Neural cell (in vitro differentiated cells): ENCODE measurements around the gene TMEM184B. TPM values are rescaled to one million over a fixed set of nuclear protein-coding genes. Genes with fewer than 3 reads are reported as not detected.

ENCODE experiments used
- H2AFZ ChIP-seq: fragments of 200-600, 300-800 bp; sonication (generic), shearing (Covaris generic); 2 replicates; pipeline ENCODE4 v1.6.0; 2014; ENCODE audit warnings: low read depth, mild to moderate bottlenecking, antibody characterized with exemption, low read length, moderate library complexity
- H3F3A ChIP-seq: fragments of 200-600 bp; shearing (Covaris generic); 2 replicates; pipeline ENCODE4 v1.6.1; 2016; ENCODE audit warnings: mild to moderate bottlenecking, moderate library complexity, mixed read lengths, antibody characterized with exemption, low read length; ENCODE audit not compliant: insufficient read depth, poor library complexity, severe bottlenecking
- H3K27ac ChIP-seq: fragments of 200-600, 300-800 bp; sonication (generic), shearing (Covaris generic); 2 replicates; pipeline ENCODE4 v1.5.1; 2014; ENCODE audit warnings: mild to moderate bottlenecking, low read length, moderate library complexity
- H3K27me3 ChIP-seq: fragments of 300-800, 200-600 bp; sonication (generic), shearing (Covaris generic); 2 replicates; pipeline ENCODE4 v1.6.0; 2014; ENCODE audit warnings: mild to moderate bottlenecking, low read depth, low read length, moderate library complexity; ENCODE audit not compliant: insufficient read depth
- H3K36me3 ChIP-seq: fragments of 300-800, 200-600 bp; sonication (generic), shearing (Covaris generic); 2 replicates; pipeline ENCODE4 v1.5.1; 2014; ENCODE audit warnings: mild to moderate bottlenecking, antibody characterized with exemption, low read length, moderate library complexity; ENCODE audit not compliant: insufficient read depth
- H3K4me2 ChIP-seq: fragments of 300-800, 200-600 bp; sonication (generic), shearing (Covaris generic); 2 replicates; pipeline ENCODE4 v1.6.0; 2014; ENCODE audit warnings: mild to moderate bottlenecking, low read length
- H3K4me3 ChIP-seq: fragments of 300-800, 200-600 bp; sonication (generic), shearing (Covaris generic); 2 replicates; pipeline ENCODE4 v1.5.1; 2014; ENCODE audit warnings: mild to moderate bottlenecking, low read length, moderate library complexity
- H3K79me2 ChIP-seq: fragments of 200-600 bp; shearing (Covaris generic); replicated peaks from 2 replicates; pipeline ENCODE4 v1.6.0; 2014; ENCODE audit warnings: mild to moderate bottlenecking, low read length, moderate library complexity; ENCODE audit not compliant: insufficient read depth
- H3K9ac ChIP-seq: fragments of 300-800, 200-600 bp; sonication (generic), shearing (Covaris generic); 2 replicates; pipeline ENCODE4 v1.6.1; 2016; ENCODE audit warnings: mild to moderate bottlenecking, low read length, mixed read lengths
- H3K9me2 ChIP-seq: fragments of 200-600 bp; shearing (Covaris generic); 2 replicates; pipeline ENCODE4 v1.6.1; 2016; ENCODE audit warnings: mild to moderate bottlenecking, low read length, mixed read lengths; ENCODE audit not compliant: insufficient read depth
- H3K9me3 ChIP-seq: fragments of 200-600, 300-800 bp; sonication (generic), shearing (Covaris generic); 2 replicates; pipeline ENCODE4 v1.6.1; 2016; ENCODE audit warnings: mild to moderate bottlenecking, mixed run types, low read length, moderate library complexity, mixed read lengths
- H4K20me1 ChIP-seq: fragments of 200-600 bp; shearing (Covaris generic); 2 replicates; pipeline ENCODE4 v1.6.1; 2016; ENCODE audit warnings: mild to moderate bottlenecking, mixed run types; ENCODE audit not compliant: insufficient read depth
- EP300 ChIP-seq: fragments of 450-650 bp; conservative IDR thresholded peaks from 2 replicates; pipeline ENCODE4 v1.6.1; 2014; ENCODE audit warnings: antibody characterized with exemption, mild to moderate bottlenecking, moderate library complexity; ENCODE audit not compliant: poor library complexity, severe bottlenecking
- EZH2 ChIP-seq: fragments of 200-600, 300-800 bp; shearing (Covaris generic), sonication (generic); IDR thresholded peaks from 2 replicates; pipeline ENCODE4 v1.6.1; 2014; ENCODE audit warnings: antibody characterized with exemption, low read length, borderline replicate concordance, mild to moderate bottlenecking; ENCODE audit not compliant: insufficient read depth, poor library complexity, severe bottlenecking
- MXI1 ChIP-seq: fragments of 450-650 bp; conservative IDR thresholded peaks from 2 replicates; pipeline ENCODE4 v1.6.1; 2014; ENCODE audit warnings: antibody characterized with exemption, mild to moderate bottlenecking; ENCODE audit not compliant: poor library complexity, severe bottlenecking
- POLR2AphosphoS5 ChIP-seq: IDR thresholded peaks from 2 replicates; pipeline ENCODE4 v1.6.1; 2012
- RAD21 ChIP-seq: fragments of 450-650 bp; conservative IDR thresholded peaks from 2 replicates; pipeline ENCODE4 v1.6.1; 2014; ENCODE audit warnings: antibody characterized with exemption, mild to moderate bottlenecking, moderate library complexity
- SMC3 ChIP-seq: fragments of 450-650 bp; conservative IDR thresholded peaks from 2 replicates; pipeline ENCODE4 v1.6.1; 2014; ENCODE audit warnings: antibody characterized with exemption, mild to moderate bottlenecking, moderate library complexity; ENCODE audit not compliant: poor library complexity
- TAF1 ChIP-seq: IDR thresholded peaks from 2 replicates; pipeline ENCODE4 v1.6.1; 2012; ENCODE audit warnings: low read depth
- polyA plus RNA-seq: library from polyadenylated mRNA; depleted of rRNA; stranded (reverse); fragments of >200 nt; gene quantifications from 2 replicates; pipeline ENCODE4 v1.2.3, GENCODE V29; 2014
- TF ChIP-seq, protein P1 (sequence below): IDR thresholded peaks from 2 replicates; pipeline ENCODE4 v1.6.1; 2012; ENCODE audit warnings: borderline replicate concordance
- TF ChIP-seq, protein P2 (sequence below): fragments of 450-650 bp; IDR thresholded peaks from 2 replicates; pipeline ENCODE4 v1.5.1; 2014; ENCODE audit warnings: antibody characterized with exemption, mild to moderate bottlenecking, moderate library complexity; ENCODE audit not compliant: poor library complexity, severe bottlenecking

TMEM184B gene
- polyA plus RNA-seq, 1 donor from 2014 or later, result 19.7 TPM

DNA sequence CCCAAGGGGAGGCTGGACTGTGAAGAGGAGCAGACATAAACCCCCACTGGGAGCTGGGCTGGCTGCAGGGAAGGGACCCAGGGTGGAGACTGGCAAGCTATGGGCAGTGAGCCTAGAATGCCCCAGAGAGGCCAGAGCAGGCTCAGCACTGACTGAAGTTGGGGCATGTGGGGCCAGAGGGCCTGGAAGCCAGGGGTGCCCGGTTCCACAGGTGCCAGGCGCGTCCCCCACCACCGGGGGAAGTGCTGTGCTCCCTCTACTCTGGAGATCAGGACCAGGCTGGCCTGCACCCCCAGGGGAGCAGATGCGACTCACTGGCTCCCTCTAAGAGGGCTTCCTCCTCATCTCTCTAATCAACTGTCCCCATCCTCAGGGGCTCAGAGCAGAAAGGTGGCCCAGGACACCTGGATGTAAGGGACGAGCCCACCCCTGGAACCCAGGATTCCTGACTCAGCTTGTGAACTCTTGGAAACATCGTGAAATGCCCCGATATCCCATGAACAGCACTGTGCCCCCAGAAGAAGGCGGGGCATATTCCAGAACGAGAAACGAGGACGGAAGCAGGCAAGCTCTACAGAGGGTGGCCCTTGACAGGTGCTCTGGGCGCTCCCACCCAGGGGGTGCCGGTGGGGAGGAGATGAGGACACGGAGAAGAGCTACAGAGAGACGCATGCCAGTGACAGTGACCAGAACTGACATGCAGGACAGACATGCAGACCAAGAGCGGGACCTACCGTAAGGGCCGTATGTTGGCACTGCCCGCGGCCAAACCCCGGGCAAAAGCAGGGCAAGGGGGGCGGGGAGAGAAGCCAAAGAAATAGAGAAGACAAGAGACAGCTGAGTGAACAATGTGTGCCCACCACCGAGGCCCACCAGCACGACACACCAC lies 50.7 kb downstream of the TMEM184B start:
- Histone ChIP-seq H3K9me3 (no peaks in the 10 kb centered on the region), H3K36me3 (no peaks in the 10 kb centered on the region), H3K9ac (no peak overlapping the region), H3K4me3 (no peak overlapping the region), H3K27ac (no peak overlapping the region), H3K27me3 (no peaks in the 10 kb centered on the region), H2AFZ (no peak overlapping the region), H3K79me2 (no peaks in the 10 kb centered on the region), H4K20me1 (no peaks in the 10 kb centered on the region), H3F3A (no peaks in the 10 kb centered on the region), H3K4me2 (no peak overlapping the region), H3K9me2 (no peaks in the 10 kb centered on the region)
- no peak for TF ChIP-seq TAF1
- no peak for TF ChIP-seq EP300
- TF ChIP-seq POLR2AphosphoS5, result no peak
- TF ChIP-seq SMC3, result no peak
- TF ChIP-seq, protein P1, sequence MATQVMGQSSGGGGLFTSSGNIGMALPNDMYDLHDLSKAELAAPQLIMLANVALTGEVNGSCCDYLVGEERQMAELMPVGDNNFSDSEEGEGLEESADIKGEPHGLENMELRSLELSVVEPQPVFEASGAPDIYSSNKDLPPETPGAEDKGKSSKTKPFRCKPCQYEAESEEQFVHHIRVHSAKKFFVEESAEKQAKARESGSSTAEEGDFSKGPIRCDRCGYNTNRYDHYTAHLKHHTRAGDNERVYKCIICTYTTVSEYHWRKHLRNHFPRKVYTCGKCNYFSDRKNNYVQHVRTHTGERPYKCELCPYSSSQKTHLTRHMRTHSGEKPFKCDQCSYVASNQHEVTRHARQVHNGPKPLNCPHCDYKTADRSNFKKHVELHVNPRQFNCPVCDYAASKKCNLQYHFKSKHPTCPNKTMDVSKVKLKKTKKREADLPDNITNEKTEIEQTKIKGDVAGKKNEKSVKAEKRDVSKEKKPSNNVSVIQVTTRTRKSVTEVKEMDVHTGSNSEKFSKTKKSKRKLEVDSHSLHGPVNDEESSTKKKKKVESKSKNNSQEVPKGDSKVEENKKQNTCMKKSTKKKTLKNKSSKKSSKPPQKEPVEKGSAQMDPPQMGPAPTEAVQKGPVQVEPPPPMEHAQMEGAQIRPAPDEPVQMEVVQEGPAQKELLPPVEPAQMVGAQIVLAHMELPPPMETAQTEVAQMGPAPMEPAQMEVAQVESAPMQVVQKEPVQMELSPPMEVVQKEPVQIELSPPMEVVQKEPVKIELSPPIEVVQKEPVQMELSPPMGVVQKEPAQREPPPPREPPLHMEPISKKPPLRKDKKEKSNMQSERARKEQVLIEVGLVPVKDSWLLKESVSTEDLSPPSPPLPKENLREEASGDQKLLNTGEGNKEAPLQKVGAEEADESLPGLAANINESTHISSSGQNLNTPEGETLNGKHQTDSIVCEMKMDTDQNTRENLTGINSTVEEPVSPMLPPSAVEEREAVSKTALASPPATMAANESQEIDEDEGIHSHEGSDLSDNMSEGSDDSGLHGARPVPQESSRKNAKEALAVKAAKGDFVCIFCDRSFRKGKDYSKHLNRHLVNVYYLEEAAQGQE, result no peak
- TF ChIP-seq, protein P2, sequence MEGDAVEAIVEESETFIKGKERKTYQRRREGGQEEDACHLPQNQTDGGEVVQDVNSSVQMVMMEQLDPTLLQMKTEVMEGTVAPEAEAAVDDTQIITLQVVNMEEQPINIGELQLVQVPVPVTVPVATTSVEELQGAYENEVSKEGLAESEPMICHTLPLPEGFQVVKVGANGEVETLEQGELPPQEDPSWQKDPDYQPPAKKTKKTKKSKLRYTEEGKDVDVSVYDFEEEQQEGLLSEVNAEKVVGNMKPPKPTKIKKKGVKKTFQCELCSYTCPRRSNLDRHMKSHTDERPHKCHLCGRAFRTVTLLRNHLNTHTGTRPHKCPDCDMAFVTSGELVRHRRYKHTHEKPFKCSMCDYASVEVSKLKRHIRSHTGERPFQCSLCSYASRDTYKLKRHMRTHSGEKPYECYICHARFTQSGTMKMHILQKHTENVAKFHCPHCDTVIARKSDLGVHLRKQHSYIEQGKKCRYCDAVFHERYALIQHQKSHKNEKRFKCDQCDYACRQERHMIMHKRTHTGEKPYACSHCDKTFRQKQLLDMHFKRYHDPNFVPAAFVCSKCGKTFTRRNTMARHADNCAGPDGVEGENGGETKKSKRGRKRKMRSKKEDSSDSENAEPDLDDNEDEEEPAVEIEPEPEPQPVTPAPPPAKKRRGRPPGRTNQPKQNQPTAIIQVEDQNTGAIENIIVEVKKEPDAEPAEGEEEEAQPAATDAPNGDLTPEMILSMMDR, result no peak
- no peak for TF ChIP-seq EZH2
- TF ChIP-seq MXI1, result no peak
- TF ChIP-seq RAD21, result no peak

DNA sequence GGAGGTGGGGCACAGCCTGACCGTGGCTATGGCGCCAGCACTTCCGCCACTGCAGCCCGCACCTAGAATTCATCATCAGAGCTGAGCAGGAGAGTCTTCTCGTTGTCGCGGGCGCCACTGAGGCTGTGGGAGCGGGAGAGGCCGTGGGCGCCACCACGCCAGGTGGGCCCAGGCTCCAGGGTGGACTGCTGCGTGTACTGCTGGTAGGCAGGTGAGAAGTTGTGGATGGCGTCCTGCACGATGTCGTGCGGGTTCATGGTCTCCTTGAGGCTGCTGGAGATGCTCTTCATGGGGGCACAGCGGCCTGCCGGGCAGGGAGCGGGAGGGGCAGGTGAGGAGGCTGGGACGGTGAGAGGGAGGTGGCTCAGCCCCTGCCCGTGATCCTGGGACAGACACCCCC lies 51.4 kb downstream of the TMEM184B start:
- H3K9me2 ChIP-seq, result no peaks in the 10 kb centered on the region
- no peak overlapping the region for H2AFZ ChIP-seq
- H3K27me3 ChIP-seq, result no peaks in the 10 kb centered on the region
- H3K79me2 ChIP-seq, result no peaks in the 10 kb centered on the region
- H3K9ac ChIP-seq, result no peak overlapping the region
- no peak overlapping the region for H3K4me3 ChIP-seq
- H3K9me3 ChIP-seq, result no peaks in the 10 kb centered on the region
- no peaks in the 10 kb centered on the region for H3K36me3 ChIP-seq
- H3K27ac ChIP-seq, result no peak overlapping the region
- no peaks in the 10 kb centered on the region for H4K20me1 ChIP-seq
- H3K4me2 ChIP-seq, result no peak overlapping the region
- H3F3A ChIP-seq, result no peaks in the 10 kb centered on the region
- TF ChIP-seq, protein P1, result no peak
- TF ChIP-seq EP300 (no peak), EZH2 (no peak), SMC3 (no peak), POLR2AphosphoS5 (no peak), RAD21 (no peak), MXI1 (no peak), TAF1 (no peak)
- TF ChIP-seq, protein P2, result no peak
